Measurements from ENCODE around the gene HOATZ. TPM values are rescaled to one million over a fixed set of nuclear protein-coding genes. Genes with fewer than 3 reads are reported as not detected.

The HOATZ gene
- polyA plus RNA-seq, 1 donor (not counting 4 experiments of a cell fraction or from before 2014, with no cell fraction given): not detected

DNA sequence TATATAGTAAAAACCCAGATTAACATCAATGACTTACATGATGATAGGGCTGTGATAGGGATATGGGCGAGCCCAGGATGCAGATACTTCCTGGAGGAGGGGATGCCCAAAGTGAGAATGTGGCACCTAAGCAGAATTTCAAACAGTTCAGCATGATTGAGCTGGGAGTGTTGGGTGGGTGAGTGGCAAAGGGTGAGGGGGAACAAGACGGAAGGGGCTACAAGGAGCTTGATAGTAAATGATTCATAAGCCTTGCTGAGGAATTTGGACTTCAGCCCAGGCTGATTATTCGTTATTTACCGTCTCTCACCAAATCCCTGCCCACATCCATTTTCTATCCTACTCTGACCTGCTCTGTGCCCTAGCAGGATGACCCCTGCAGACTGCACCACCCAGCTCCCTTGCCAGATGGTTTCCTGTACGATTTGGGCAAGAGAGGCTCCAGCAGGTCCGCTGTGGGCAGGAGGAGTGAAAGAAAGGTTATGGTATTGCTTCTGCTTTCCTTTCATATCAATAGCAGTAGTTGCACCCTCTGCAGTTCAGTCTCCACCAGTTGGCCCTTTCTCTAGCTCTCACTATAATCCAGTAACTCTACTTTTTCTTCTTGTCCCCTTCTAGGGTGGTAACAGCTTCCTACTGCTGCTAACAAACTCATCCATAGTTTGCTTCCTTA, 57.4 kb downstream of the HOATZ start:
- Histone ChIP-seq H3K9me1 (ENCODE audit: control insufficient read depth, extremely low read depth, insufficient read depth, low read length) (no peaks in the 10 kb centered on the region), H4K20me1 (ENCODE audit: control insufficient read depth, extremely low read depth, insufficient read depth, low read length) (no peaks in the 10 kb centered on the region), H2AFZ (ENCODE audit: control insufficient read depth, low read length) (no peak overlapping the region), H3K4me2 (ENCODE audit: control insufficient read depth, extremely low read depth, insufficient read depth, low read depth, low read length) (no peak overlapping the region), H3K79me2 (ENCODE audit: control insufficient read depth, insufficient read depth, low read length) (no peaks in the 10 kb centered on the region), H3K9ac (ENCODE audit: control insufficient read depth, extremely low read depth, insufficient read depth, low read length) (no peak overlapping the region), H3K4me1 (ENCODE audit: control insufficient read depth, extremely low read depth, insufficient read depth, low read length) (peaks cover 5% of the 10 kb centered on the region), H3K36me3 (ENCODE audit: control insufficient read depth in 2 of 2, extremely low read depth in 1 of 2, insufficient read depth in 2 of 2, low read length in 2 of 2) (no peaks in the 10 kb centered on the region), H3K9me3 (ENCODE audit: control insufficient read depth, low read depth, low read length) (no peaks in the 10 kb centered on the region), H3K27ac (ENCODE audit: control insufficient read depth, insufficient read depth, low read length) (no peak overlapping the region), H3K27me3 (ENCODE audit: control insufficient read depth, extremely low read depth, insufficient read depth, low read length) (no peaks in the 10 kb centered on the region), H3K4me3 (ENCODE audit: control insufficient read depth in 2 of 3, extremely low read depth in 1 of 3, insufficient read depth in 2 of 3, low read depth in 1 of 3, low read length in 3 of 3) (no peak overlapping the region)
- DNase-seq (ENCODE audit: low read depth, low spot score) (no peak), FAIRE-seq (no peak)
- dilution Hi-C loops (cut with MboI; ENCODE audit: extremely low pct_ligation_motif_present, low sequenced_read_pairs): no loop called here
- TF ChIP-seq, protein P1, sequence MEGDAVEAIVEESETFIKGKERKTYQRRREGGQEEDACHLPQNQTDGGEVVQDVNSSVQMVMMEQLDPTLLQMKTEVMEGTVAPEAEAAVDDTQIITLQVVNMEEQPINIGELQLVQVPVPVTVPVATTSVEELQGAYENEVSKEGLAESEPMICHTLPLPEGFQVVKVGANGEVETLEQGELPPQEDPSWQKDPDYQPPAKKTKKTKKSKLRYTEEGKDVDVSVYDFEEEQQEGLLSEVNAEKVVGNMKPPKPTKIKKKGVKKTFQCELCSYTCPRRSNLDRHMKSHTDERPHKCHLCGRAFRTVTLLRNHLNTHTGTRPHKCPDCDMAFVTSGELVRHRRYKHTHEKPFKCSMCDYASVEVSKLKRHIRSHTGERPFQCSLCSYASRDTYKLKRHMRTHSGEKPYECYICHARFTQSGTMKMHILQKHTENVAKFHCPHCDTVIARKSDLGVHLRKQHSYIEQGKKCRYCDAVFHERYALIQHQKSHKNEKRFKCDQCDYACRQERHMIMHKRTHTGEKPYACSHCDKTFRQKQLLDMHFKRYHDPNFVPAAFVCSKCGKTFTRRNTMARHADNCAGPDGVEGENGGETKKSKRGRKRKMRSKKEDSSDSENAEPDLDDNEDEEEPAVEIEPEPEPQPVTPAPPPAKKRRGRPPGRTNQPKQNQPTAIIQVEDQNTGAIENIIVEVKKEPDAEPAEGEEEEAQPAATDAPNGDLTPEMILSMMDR (optimal IDR thresholded peaks at IDR 0.05 in 1 of 3, IDR thresholded peaks at IDR 0.05 in 1 of 3, conservative IDR thresholded peaks at IDR 0.05 in 1 of 3; ENCODE audit: extremely low read depth in 1 of 3, insufficient read depth in 2 of 3, low read length in 3 of 3): no peak
- TF ChIP-seq EZH2 (IDR thresholded peaks at IDR 0.05; ENCODE audit: low read length): no peak

DNA sequence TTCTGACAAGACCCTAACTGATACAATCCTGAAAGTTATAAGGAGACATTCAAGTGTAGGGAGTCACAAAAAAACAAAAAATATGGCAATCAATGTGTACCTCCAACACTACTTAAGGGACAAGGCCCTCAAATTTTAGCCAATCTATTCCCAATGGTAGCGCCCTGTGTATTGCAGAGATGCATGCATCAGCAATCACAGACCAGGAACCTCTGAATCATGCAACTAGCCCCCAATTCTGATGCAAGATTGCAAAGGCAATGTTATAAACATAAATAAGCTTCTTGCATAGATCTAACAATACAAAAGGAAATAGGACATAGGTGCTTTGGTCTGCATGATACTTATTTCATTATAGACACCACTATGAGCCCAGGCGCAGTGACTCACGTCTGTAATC, 58.0 kb downstream of the HOATZ start:
- no peak overlapping the region for H2AFZ ChIP-seq (ENCODE audit: control insufficient read depth, low read length)
- dilution Hi-C loops (cut with MboI; ENCODE audit: extremely low pct_ligation_motif_present, low sequenced_read_pairs): no loop called here
- DNase-seq (ENCODE audit: low read depth, low spot score): no peak
- H3K27ac ChIP-seq (ENCODE audit: control insufficient read depth, insufficient read depth, low read length): no peak overlapping the region
- H3K9me1 ChIP-seq (ENCODE audit: control insufficient read depth, extremely low read depth, insufficient read depth, low read length): no peaks in the 10 kb centered on the region
- no peaks in the 10 kb centered on the region for H3K27me3 ChIP-seq (ENCODE audit: control insufficient read depth, extremely low read depth, insufficient read depth, low read length)
- no peak overlapping the region for H3K9ac ChIP-seq (ENCODE audit: control insufficient read depth, extremely low read depth, insufficient read depth, low read length)
- H3K4me2 ChIP-seq (ENCODE audit: control insufficient read depth, extremely low read depth, insufficient read depth, low read depth, low read length): no peak overlapping the region
- peaks cover 5% of the 10 kb centered on the region for H3K4me1 ChIP-seq (ENCODE audit: control insufficient read depth, extremely low read depth, insufficient read depth, low read length)
- H3K79me2 ChIP-seq (ENCODE audit: control insufficient read depth, insufficient read depth, low read length): no peaks in the 10 kb centered on the region
- no peaks in the 10 kb centered on the region for H3K9me3 ChIP-seq (ENCODE audit: control insufficient read depth, low read depth, low read length)
- no peak for FAIRE-seq
- no peaks in the 10 kb centered on the region for H3K36me3 ChIP-seq (ENCODE audit: control insufficient read depth in 2 of 2, extremely low read depth in 1 of 2, insufficient read depth in 2 of 2, low read length in 2 of 2)
- H3K4me3 ChIP-seq (ENCODE audit: control insufficient read depth in 2 of 3, extremely low read depth in 1 of 3, insufficient read depth in 2 of 3, low read depth in 1 of 3, low read length in 3 of 3): no peak overlapping the region
- no peak for TF ChIP-seq EZH2 (IDR thresholded peaks at IDR 0.05; ENCODE audit: low read length)
- TF ChIP-seq, protein P1 (optimal IDR thresholded peaks at IDR 0.05 in 1 of 3, IDR thresholded peaks at IDR 0.05 in 1 of 3, conservative IDR thresholded peaks at IDR 0.05 in 1 of 3; ENCODE audit: extremely low read depth in 1 of 3, insufficient read depth in 2 of 3, low read length in 3 of 3): no peak
- H4K20me1 ChIP-seq (ENCODE audit: control insufficient read depth, extremely low read depth, insufficient read depth, low read length): no peaks in the 10 kb centered on the region
